ENCODE results near the gene RETSAT. TPM values are rescaled to one million over a fixed set of nuclear protein-coding genes. Genes with fewer than 3 reads are reported as not detected.
A peak's percentile ranks its signal among the peaks of the same experiment; 100 is the strongest.

Gene RETSAT
- total RNA-seq: 10 to 100 TPM; 21.5 to 23.3 TPM

DNA sequence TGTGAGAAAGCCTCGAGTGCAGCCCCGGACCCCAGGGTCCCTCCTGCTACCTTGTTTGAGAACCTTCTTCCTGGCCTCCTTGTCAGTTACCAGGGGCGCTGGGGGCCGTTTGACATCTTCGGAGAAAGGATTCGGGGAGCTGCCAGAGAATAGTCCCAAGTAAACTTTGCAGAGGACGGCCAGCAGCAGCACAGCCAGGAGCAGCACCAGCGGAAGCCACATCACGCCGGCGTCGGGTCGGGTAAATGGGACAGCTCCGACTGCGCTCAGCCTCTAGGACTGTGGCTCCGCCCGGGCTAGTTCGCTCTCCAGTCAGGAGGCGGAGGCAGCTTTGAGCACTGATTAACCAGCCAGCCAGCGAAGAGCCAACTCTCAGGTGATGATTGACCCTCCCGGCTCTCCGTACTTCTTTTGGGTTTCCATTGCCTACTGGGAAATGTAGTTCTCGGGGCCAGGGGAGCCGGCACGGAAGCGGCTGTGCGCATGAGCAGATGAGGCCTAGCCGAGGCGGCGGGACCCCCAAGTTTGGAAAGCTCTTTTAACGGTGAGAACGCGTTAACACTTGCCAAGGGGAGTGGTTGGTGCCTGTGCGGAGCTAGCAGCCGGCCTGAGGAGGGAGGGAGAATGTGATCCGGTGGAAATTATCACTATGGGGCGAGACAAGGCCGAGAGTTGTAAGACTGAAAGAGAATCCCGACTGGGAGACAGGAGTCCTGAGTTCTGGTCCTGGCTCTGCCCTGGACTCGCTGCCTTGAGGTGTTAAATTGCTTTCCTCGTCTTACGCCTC, at the start of gene RETSAT, which contains the start of gene ELMOD3:
TSS of gene RETSAT (minus strand) at position 243 of the 787 bp plus-strand sequence. CDS start at position 222, 21 bp downstream.
TSS of gene ELMOD3 (plus strand) at position 484 of the 787 bp plus-strand sequence. CDS start 2,430 bp downstream, outside the sequence.
- DNase-seq: peak; percentile 97
- Mint-ChIP-seq H3K4me3 (peak within 1 kb of the TSS; percentile 96), H3K27me3 (no peaks in the 10 kb centered on the region), H3K9me3 (no peaks in the 10 kb centered on the region), H3K4me1 (peaks cover 32% of the 10 kb centered on the region), H3K36me3 (peaks cover 14% of the 10 kb centered on the region), H3K27ac (peak within 1 kb of the TSS; percentile 95)

DNA sequence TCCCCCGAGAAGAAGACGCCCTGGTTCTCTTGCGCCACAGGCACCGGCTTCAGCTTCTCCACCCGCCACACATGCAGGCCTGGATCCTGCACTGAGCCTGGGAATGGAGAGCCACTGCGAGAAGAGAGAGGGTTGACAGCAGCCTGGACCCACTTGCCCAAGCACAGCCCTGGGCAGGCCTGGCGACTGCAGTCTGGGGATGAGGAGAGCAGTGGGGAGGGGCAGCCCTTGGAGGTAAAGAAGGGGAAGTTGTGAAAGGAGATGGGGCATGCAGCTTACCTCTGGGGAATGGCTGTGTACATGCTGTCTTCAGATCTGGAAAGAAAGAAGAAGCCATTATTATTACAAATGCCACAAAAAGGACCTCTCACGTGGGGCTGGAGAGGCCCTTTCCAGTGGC, 47.5 kb upstream of the RETSAT start:
- H3K4me3 Mint-ChIP-seq: no peak overlapping the region
- H3K36me3 Mint-ChIP-seq: peaks cover 5% of the 10 kb centered on the region
- no peak for DNase-seq
- H3K27ac Mint-ChIP-seq: no peak overlapping the region
- peaks cover 17% of the 10 kb centered on the region for H3K4me1 Mint-ChIP-seq
- peaks cover 16% of the 10 kb centered on the region for H3K9me3 Mint-ChIP-seq
- H3K27me3 Mint-ChIP-seq: no peaks in the 10 kb centered on the region

DNA sequence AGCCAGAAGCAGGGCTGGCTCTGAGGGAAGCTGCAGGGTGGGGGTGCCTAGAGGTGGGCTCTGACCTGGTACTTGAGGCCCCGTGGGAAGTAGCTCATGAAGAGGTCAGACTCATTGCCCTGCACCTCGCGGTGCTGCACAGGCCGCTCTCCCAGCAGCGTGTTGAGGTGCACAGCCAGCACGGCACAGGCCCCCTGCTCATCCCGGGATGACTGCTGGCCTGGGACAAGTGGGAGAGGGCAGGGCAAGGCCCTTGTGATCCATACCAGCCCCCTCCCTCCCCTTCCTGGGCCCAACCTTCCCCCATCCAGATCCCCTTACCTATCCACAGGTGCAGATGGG, 47.1 kb upstream of the RETSAT start:
- Mint-ChIP-seq H3K27ac (no peak overlapping the region), H3K9me3 (peaks cover 16% of the 10 kb centered on the region), H3K36me3 (peaks cover 5% of the 10 kb centered on the region), H3K4me3 (no peak overlapping the region), H3K27me3 (no peaks in the 10 kb centered on the region), H3K4me1 (peaks cover 21% of the 10 kb centered on the region)
- DNase-seq: no peak

DNA sequence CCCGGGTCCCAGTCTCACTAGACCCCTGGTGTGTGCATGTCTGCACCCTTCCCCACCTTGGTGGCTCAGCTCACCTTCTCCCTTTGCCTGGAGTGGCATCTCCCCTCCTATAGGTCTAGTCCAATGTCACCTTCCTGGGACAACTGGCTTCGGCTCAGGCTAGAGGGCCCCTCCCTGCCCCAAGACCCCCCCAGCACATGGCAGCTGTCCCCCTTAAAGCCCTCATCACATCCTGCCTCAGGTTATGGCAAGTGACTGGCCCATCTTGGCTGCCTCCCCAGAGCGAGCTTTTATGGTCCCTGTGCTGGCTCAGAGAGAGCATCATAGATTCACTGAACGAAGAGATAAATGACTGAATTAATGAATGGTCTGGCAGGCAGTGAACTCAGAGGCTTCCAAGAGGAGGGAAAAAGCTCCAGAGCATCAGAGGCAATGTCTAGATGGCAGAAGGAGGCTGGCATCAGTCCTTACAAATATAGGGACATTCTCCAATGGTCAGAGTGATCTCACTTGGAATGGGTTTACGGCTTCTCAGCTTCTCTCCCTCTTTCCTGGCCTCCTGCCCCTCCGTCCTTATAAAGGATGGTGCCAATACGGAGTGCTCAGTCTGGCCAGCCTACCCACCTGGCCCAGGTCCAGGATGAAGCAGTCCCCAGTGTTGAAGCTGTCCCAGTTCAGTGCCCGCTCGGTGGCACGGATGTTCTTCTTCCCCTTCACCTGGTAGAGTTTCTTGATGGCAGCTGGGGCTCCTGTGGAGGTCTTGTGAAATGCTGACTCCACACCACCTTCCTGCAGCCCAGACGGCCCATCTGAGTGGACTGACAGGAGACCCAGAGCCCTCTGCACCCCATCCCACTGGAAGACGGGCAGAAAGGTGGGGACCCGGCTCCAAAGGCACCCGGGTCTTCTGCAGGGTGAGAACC, 46.5 kb upstream of the RETSAT start:
- Mint-ChIP-seq H3K4me1 (peaks cover 14% of the 10 kb centered on the region), H3K9me3 (peaks cover 16% of the 10 kb centered on the region), H3K27me3 (no peaks in the 10 kb centered on the region), H3K4me3 (no peak overlapping the region), H3K27ac (no peak overlapping the region), H3K36me3 (peaks cover 5% of the 10 kb centered on the region)
- DNase-seq: no peak

DNA sequence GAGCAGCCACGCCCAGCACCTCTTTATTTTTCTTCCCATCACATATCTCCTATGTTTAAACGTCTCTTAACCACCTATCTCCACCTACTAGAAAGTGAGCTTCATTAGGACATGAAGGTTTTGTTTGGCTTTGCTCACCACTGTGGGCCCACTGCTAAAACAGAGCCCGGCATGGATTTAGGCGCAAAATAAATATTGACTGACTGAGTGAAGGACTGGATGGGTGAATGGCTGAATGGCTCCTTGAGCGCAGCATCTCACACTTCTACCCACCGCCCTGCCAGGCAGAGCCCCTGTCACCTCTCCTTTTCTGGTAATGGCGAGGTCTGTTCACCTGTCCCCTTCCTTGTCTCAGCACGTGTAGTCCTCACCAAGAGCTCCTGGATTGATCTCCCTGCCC, 45.7 kb upstream of the RETSAT start:
- no peak for DNase-seq
- Mint-ChIP-seq H3K36me3 (peaks cover 5% of the 10 kb centered on the region), H3K4me1 (peaks cover 8% of the 10 kb centered on the region), H3K9me3 (peaks cover 12% of the 10 kb centered on the region), H3K27ac (no peak overlapping the region), H3K4me3 (no peak overlapping the region), H3K27me3 (no peaks in the 10 kb centered on the region)

DNA sequence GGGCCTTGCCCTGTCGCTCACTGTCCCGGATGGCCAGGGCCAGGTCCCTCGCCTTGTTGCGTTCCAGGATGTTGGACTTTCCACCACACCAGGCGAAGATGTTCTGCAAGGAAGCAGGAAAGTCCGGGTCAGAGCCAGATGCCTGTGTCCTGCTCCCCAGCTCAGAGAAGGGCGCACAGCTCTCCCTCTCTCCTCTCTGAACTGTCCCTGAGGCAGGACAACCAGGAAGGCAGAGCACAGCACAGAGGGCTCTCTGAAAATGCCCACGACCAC, 44.8 kb upstream of the RETSAT start:
- Mint-ChIP-seq H3K9me3 (peaks cover 9% of the 10 kb centered on the region), H3K4me3 (no peak overlapping the region), H3K36me3 (peaks cover 3% of the 10 kb centered on the region), H3K4me1 (peaks cover 8% of the 10 kb centered on the region), H3K27ac (no peak overlapping the region), H3K27me3 (no peaks in the 10 kb centered on the region)
- DNase-seq: no peak

DNA sequence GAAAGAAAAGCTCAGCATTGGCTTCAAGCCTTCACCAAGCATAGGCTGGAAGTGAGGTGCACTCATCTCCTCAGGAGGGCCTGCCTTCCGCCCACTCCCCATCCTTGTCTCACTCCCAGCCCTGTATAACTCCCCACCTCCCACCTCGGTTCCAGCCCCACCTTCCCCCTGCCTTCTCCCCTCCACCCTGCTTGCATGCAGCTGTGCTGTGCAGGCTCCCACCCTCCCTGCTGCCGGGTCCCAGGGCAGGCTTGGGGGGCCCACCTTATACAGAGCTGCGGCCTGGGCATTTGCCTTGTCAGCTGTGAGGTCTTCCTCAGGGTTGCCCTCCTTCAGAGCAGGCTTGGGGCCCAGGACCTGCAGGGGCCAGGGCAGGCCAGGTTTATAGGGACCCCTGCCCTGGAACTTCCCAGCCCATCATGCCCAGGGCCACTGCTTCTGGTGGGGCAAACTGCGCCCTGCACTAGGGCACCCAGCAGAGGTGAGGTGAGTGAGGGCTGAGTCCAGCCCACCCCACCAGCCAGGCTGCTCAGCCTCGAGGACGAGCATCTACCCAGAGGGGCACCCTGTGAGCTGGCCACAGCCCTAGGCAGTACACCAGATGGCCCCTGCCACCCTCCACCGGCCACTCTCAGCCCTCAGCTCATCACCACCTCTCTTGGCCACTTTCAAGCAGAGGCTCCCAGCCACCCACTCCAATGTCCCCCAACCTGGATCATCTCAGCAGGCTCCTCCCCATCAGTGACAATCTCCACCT, 44.3 kb upstream of the RETSAT start:
- DNase-seq: no peak
- peaks cover 8% of the 10 kb centered on the region for H3K4me1 Mint-ChIP-seq
- no peaks in the 10 kb centered on the region for H3K27me3 Mint-ChIP-seq
- H3K9me3 Mint-ChIP-seq: peaks cover 7% of the 10 kb centered on the region
- H3K27ac Mint-ChIP-seq: no peak overlapping the region
- H3K36me3 Mint-ChIP-seq: peaks cover 2% of the 10 kb centered on the region
- H3K4me3 Mint-ChIP-seq: no peak overlapping the region

DNA sequence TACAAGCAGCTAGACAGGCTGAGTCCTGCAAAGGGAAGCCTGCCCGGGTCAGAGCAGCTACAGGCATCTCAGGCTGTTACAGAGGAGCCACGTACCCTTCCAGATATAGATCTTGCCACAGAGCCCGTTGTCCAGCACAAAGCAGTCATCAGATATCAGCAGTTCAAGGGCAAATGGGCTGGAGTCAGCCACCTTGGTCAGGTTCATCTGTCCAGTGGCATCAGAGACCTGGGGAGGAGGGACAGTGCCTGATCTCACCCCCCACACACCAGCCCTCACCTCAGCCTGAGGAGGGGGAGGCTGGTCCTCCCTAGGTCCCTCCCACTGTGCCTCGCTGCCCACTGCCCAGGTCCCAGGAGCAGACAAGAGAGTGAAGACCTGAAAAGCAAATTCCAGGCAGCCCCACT, 43.6 kb upstream of the RETSAT start:
- H3K4me3 Mint-ChIP-seq: no peak overlapping the region
- peaks cover 4% of the 10 kb centered on the region for H3K9me3 Mint-ChIP-seq
- no peaks in the 10 kb centered on the region for H3K27me3 Mint-ChIP-seq
- H3K4me1 Mint-ChIP-seq: peaks cover 8% of the 10 kb centered on the region
- H3K36me3 Mint-ChIP-seq: peaks cover 2% of the 10 kb centered on the region
- no peak overlapping the region for H3K27ac Mint-ChIP-seq
- no peak for DNase-seq

DNA sequence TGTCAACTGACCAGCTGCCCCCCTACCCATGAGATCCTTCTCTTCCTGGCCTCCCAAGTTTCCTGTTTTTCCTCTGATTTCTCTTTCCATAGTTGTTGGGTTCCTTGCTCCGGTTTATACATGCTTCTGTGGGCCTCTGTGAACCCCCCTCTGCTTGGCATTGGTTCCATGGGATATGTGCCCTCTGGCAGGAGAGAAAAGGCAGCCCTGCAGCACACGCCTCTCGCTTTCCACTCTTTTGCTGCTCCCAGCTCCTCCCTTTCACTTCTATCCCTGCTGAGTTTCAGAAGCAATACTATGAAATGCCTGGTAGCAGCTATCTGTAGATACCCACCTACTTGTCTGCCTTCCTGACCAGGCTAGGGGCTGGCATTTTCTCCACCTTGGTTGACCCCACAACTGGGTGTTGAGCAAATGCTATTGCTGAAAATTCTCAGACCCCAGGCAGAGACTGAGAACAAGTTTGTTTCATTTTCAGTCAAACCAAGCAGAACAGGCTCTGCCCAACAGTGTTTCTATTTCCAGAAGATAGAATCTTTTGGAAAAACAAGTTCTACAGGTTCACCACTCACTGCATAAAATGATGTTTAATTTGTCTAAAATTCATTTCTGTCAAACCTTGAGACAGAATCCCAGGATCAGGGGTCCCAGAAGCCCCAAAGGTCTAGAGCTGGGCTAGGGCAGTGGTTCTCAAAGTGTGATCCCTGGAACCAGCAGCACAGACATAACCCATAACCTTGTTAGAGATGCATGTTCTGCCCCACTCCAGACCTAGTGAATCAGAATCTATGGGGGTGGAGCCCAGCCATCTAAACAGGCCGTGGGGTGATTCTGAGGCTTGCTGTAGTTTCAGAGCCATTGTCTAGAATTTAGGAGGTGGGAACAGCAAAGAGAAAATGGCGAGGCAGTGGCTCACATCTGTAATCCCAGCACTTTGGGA, 42.5 kb upstream of the RETSAT start:
- no peak for DNase-seq
- Mint-ChIP-seq H3K36me3 (no peaks in the 10 kb centered on the region), H3K27me3 (no peaks in the 10 kb centered on the region), H3K4me3 (no peak overlapping the region), H3K4me1 (peaks cover 12% of the 10 kb centered on the region), H3K9me3 (no peaks in the 10 kb centered on the region), H3K27ac (peak overlapping the region; percentile 58)

DNA sequence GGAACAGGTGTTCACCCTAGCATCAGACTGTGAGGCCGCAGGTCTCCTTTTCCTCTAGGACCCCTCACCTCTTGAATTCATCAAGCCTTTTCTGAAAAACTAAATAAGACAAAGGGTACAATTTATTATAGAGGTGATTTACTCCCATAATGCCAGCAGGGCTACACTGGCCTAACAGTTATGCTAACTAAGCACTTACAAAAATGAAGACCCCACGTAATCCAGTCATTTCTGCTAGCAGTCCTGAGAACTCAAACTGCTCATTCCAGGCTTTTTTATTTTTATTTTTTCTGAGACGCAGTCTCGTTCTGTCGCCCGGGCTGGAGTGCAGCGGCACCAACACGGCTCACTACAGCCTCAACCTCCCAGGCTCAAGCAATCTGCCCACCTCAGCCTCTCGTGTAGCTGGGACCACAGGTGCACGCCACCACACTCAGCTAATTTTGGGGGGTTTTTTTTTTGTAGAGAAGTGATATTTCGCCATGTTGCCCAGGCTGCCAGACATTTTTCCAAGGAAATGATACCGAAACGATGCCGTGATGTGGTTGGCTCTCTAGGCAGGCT, 41.7 kb upstream of the RETSAT start:
- Mint-ChIP-seq H3K9me3 (no peaks in the 10 kb centered on the region), H3K4me3 (no peak overlapping the region), H3K4me1 (peaks cover 12% of the 10 kb centered on the region), H3K36me3 (no peaks in the 10 kb centered on the region), H3K27ac (no peak overlapping the region), H3K27me3 (no peaks in the 10 kb centered on the region)
- DNase-seq: no peak

DNA sequence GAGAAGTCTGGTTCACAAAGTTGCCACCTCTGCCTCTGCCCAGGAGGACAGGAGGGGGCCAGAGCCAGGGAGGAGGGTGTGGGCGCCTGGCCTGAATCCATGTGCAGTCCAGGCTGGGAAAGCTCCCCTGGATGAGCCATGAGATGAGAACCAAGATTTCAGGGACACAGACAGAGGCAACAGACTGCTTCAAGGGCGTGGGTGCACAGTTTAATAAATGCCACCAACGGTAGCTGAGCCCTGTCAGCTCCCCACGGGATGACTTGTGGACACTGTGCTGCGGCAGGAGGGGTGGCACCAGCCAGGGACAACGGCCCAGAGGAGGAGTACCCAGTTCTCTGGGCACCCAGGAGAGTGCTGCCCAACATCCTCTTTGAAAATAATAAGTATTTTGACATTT, 40.6 kb upstream of the RETSAT start:
- Mint-ChIP-seq H3K36me3 (no peaks in the 10 kb centered on the region), H3K9me3 (no peaks in the 10 kb centered on the region), H3K4me3 (no peak overlapping the region), H3K4me1 (peaks cover 12% of the 10 kb centered on the region), H3K27me3 (no peaks in the 10 kb centered on the region), H3K27ac (no peak overlapping the region)
- DNase-seq: no peak

DNA sequence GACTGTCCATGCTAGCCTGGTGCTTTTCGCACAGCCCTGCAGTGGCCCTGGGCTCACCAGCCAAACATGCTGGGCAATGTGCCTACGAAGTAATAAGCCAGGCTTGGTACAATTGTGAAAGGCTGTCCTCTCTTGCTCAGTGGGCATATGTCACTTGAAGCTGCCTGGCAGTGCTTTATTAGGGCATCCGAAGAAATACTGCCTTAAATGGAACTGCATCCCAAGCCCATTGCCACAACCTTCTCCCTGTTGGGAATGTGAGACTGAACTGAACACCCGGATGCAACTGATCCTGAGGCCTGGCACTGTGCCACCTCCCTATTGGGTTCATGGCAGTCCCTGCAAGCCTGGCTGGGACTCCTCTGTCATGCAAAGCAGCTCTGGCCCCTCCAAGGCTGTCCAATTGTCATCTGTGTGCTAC, 39.9 kb upstream of the RETSAT start:
- Mint-ChIP-seq H3K27ac (no peak overlapping the region), H3K4me1 (peaks cover 12% of the 10 kb centered on the region), H3K36me3 (no peaks in the 10 kb centered on the region), H3K27me3 (no peaks in the 10 kb centered on the region), H3K4me3 (no peak overlapping the region), H3K9me3 (no peaks in the 10 kb centered on the region)
- DNase-seq: no peak

DNA sequence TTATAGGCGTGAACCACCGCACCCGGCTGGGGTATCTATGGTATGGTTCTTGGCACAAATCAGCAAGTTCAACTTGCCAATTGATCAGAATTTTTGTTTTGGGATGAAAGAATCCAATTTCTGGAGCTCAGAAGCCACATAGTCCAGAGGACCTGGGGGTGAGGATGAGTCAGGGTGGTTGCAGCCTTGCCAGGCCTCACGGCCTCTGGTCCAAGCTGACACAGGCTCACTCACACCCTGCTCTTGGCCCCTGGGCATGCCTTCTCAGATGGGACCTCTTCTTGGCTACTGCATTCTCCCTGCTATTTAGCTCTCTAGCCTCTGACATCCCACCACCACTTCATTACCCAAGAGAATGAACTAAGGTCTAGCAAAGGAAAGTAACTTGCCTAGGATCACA, 39.5 kb upstream of the RETSAT start:
- no peak for DNase-seq

More for the DNA sequence above, 39.5 kb upstream of the RETSAT start:
- Mint-ChIP-seq H3K36me3 (no peaks in the 10 kb centered on the region), H3K4me1 (peaks cover 12% of the 10 kb centered on the region), H3K9me3 (no peaks in the 10 kb centered on the region), H3K27me3 (no peaks in the 10 kb centered on the region), H3K27ac (no peak overlapping the region), H3K4me3 (no peak overlapping the region)

Measured in activated naive CD8-positive, alpha-beta T cell treated with anti-CD3 and anti-CD28 coated beads for 36 hours (primary cell).